ENCODE results near the gene THSD7B. TPM values are rescaled to one million over a fixed set of nuclear protein-coding genes. Genes with fewer than 3 reads are reported as not detected.
"Not testable (repeated sequence)": the region's sequence is repeated elsewhere in the genome, so short reads cannot be mapped to it uniquely, and the experiment has no call there.

The THSD7B gene, protein sequence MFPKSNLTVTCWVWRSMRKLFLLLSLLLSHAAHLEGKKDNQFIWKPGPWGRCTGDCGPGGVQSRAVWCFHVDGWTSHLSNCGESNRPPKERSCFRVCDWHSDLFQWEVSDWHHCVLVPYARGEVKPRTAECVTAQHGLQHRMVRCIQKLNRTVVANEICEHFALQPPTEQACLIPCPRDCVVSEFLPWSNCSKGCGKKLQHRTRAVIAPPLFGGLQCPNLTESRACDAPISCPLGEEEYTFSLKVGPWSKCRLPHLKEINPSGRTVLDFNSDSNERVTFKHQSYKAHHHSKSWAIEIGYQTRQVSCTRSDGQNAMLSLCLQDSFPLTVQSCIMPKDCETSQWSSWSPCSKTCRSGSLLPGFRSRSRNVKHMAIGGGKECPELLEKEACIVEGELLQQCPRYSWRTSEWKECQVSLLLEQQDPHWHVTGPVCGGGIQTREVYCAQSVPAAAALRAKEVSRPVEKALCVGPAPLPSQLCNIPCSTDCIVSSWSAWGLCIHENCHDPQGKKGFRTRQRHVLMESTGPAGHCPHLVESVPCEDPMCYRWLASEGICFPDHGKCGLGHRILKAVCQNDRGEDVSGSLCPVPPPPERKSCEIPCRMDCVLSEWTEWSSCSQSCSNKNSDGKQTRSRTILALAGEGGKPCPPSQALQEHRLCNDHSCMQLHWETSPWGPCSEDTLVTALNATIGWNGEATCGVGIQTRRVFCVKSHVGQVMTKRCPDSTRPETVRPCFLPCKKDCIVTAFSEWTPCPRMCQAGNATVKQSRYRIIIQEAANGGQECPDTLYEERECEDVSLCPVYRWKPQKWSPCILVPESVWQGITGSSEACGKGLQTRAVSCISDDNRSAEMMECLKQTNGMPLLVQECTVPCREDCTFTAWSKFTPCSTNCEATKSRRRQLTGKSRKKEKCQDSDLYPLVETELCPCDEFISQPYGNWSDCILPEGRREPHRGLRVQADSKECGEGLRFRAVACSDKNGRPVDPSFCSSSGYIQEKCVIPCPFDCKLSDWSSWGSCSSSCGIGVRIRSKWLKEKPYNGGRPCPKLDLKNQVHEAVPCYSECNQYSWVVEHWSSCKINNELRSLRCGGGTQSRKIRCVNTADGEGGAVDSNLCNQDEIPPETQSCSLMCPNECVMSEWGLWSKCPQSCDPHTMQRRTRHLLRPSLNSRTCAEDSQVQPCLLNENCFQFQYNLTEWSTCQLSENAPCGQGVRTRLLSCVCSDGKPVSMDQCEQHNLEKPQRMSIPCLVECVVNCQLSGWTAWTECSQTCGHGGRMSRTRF (N-terminal part only)
- 0.42 TPM for polyA plus RNA-seq (ENCODE audit: insufficient read length)

- no peak for DNase-seq (ENCODE audit: low read depth)
Observed at GRCh38 chr2:136765256-136766072, at the start of gene THSD7B. Gene THSD7B, plus strand, starts transcription at chr2:136765545. Its CDS starts 116,634 bp downstream, at chr2:136882179.

- DNase-seq (ENCODE audit: low read depth): no peak
Observed at GRCh38 chr2:136718273-136718672, 47.1 kb upstream of the THSD7B start.

DNA sequence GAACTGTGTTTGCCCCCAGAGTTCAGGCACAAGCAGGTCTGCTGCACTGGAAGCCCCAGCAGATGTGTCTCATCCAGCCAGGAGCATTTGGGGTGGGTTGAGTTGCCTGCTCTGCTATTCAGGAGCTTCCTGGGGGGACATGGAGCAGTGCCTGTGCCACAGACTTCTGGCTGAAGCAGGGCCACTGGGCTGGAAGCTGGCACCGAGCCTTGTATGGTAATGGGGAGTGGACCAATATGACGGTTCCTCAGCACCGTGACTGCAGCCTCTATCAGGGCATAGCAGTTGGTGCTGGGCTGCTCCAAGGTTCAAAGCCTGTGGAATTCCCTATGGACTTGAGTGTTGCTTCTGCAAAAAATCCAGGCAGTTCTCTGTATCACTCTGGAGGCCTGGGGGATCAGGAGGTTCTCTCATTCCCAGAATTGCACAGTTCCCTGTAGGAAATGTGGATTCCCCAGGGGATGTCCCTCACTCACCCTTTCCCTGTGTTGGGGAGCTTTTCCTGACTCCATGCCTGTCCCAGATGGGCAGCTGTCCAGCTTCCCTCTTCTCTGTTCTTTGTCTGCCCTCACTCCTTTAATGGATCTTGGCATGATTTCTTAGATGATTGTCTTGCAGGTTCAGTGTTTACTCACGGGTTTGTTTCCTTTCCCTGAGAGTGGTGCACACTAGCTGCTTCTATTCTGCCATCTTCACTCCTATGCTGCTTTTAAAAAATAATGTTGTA, 37.2 kb upstream of the THSD7B start:
- no peak for DNase-seq (ENCODE audit: low read depth)

GRCh38 chr2:136736236-136736635, 29.1 kb upstream of the THSD7B start:
- no peak for DNase-seq (ENCODE audit: low read depth)

DNA sequence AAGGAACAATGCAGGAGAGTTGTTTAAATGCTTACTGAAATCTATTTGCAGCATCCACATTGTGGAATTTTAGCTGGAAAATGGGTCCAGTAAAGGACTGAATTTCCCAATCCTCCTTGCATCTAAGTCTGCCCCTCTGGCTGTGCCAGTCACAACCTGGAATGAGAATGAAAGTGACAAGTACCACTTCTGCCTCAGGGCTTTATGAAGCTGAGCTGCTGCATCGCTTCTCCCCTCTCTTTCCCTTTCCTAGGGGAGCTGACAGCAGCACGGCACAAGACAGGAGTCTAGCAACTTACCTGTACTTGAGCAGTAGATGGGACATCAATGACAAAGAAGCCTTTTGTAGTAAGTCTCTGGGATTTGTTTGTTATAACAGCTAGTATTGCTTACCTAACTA, 27.3 kb upstream of the THSD7B start:
- DNase-seq (ENCODE audit: low read depth): no peak

- DNase-seq (ENCODE audit: low read depth): no peak
Observed at GRCh38 chr2:136741471-136741870, 23.9 kb upstream of the THSD7B start.

GRCh38 chr2:136750065-136750464, 15.3 kb upstream of the THSD7B start:
- no peak for DNase-seq (ENCODE audit: low read depth)

GRCh38 chr2:136751406-136751805, 13.9 kb upstream of the THSD7B start:
- DNase-seq (ENCODE audit: low read depth): no peak

DNA sequence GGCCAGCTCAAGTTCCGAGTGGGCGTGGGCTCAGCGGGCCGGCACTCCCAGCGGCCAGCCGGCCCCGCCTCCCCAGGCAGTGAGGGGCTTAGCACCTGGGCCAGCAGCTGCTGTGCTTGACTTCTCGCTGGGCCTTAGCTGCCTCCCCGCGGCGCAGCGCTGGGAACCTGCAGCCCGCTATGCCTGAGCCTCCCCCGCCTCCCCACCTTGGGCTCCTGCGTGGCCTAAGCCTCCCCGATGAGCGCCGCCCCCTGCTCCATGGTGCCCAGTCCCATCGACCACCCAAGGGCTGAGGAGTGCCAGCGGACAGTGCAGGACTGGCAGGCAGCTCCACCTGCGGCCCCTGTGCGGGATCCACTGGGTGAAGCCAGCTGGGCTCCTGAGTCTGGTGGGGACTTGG, 6.8 kb upstream of the THSD7B start:
- DNase-seq (ENCODE audit: low read depth): not testable (repeated sequence)

GRCh38 chr2:136764452-136765255, 691 bp upstream of the THSD7B start:
- no peak for DNase-seq (ENCODE audit: low read depth)

GRCh38 chr2:136766073-136766404, 694 bp downstream of the THSD7B start:
- DNase-seq (ENCODE audit: low read depth): no peak

- DNase-seq (ENCODE audit: low read depth): no peak
Observed at GRCh38 chr2:136767030-136767429, 1.7 kb downstream of the THSD7B start.

DNA sequence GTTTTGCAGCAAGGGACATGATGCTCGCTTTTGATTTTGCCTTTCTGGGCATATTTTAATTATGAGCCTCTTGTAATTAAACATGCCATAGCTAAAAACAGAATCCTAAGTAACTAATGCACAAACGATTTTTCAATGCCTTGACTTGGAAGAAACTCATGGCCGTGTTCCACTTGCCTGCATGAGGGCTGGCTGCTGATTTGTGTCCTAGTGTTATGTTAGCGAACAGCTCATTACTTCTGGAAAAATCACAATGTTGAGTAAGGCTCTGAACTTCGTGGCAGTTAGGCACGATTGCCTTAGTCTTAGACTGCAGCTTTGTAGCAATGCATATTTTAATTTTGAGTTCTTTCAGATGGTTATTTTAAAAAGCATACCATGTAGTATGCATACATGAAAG, 4.5 kb downstream of the THSD7B start:
- no peak for DNase-seq (ENCODE audit: low read depth)

DNA sequence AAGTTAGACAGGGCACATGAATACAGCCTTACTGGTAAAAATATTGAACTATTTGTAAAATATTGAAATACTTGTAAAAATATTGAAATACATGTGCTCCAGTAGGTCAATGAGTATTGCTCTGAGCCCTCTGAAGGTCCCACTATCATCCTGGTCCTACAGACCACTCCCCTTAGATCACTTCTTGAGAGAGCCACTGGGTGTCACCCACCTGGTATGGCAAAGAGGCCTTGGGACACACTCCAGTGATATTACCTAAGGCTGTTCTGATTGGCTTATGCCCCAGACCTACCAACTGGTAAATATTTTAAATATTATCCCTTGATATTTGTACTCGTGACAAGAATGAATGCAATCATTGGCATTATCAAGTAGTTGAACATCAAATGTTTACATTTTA, 5.0 kb downstream of the THSD7B start:
- DNase-seq (ENCODE audit: low read depth): no peak

- DNase-seq (ENCODE audit: low read depth): no peak
Observed at GRCh38 chr2:136777391-136777790, 12.0 kb downstream of the THSD7B start.

- DNase-seq (ENCODE audit: low read depth): no peak
Observed at GRCh38 chr2:136783856-136784255, 18.5 kb downstream of the THSD7B start.

GRCh38 chr2:136785215-136785614, 19.9 kb downstream of the THSD7B start:
- no peak for DNase-seq (ENCODE audit: low read depth)

DNA sequence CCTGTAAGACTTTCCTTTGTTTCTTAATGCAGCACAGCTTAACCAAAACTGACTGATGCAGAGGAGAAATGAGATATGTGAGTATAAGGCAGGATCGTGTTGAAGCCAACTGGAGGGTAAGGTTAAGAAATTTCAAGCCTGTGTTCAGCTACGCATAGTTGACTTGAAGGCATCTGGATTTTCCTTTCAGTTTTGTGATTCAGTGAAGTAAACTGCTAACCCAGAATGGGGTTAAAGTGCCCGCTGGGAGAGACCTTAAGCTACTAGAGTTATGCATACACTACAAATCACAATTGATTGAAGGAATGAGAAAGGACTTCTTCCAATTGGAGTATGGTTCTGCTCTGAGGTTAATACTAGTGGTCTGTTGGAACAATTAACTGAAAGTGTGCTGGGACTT, 22.6 kb downstream of the THSD7B start:
- no peak for DNase-seq (ENCODE audit: low read depth)

DNA sequence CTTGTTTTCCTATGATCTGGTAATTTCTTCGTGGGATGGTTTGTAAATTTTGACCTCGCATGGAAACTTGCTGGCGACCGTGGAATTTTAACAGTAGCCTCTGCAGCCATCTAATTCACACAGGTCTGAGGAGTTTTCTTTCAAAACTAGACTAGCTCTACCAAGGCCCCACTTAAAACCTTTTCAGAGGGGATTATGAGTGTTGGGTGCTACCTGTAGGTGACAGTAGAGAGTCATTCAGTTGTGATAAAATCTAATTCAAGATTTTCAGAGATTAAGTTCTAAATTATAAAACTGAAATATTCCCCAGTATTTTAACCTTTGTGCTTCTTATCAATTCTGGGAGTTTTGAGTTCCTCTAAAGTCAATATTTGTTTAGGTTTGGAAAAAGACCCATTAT, 31.0 kb downstream of the THSD7B start:
- DNase-seq (ENCODE audit: low read depth): no peak

GRCh38 chr2:136798766-136799165, 33.4 kb downstream of the THSD7B start:
- DNase-seq (ENCODE audit: low read depth): no peak
